ENCODE measurements around the gene ARAP1.

GRCh38 chr11:72750086-72750485 is 2.1 kb downstream of the ARAP1 start:
- TF ChIP-seq, protein P1, sequence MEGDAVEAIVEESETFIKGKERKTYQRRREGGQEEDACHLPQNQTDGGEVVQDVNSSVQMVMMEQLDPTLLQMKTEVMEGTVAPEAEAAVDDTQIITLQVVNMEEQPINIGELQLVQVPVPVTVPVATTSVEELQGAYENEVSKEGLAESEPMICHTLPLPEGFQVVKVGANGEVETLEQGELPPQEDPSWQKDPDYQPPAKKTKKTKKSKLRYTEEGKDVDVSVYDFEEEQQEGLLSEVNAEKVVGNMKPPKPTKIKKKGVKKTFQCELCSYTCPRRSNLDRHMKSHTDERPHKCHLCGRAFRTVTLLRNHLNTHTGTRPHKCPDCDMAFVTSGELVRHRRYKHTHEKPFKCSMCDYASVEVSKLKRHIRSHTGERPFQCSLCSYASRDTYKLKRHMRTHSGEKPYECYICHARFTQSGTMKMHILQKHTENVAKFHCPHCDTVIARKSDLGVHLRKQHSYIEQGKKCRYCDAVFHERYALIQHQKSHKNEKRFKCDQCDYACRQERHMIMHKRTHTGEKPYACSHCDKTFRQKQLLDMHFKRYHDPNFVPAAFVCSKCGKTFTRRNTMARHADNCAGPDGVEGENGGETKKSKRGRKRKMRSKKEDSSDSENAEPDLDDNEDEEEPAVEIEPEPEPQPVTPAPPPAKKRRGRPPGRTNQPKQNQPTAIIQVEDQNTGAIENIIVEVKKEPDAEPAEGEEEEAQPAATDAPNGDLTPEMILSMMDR (IDR thresholded peaks at IDR 0.05; ENCODE audit: low read length), result no peak
- TF ChIP-seq EZH2phosphoT487 (IDR thresholded peaks at IDR 0.05; ENCODE audit: low read length), result no peak
